Esophagus squamous epithelium (tissue), 5 donors: ENCODE results near the gene HMGN1. TPM values are rescaled to one million over a fixed set of nuclear protein-coding genes. Genes with fewer than 3 reads are reported as not detected.
A peak's percentile ranks its signal among the peaks of the same experiment; 100 is the strongest.

ENCODE experiments used
- DNase-seq: peaks from one replicate; lab custom pipeline; 2025; lab: John Stamatoyannopoulos, UW
- H3K27ac ChIP-seq, 4 donors: fragments of 200-600 bp; sonication (generic); one replicate each; pipeline ENCODE4 v1.5.1; 2016 to 2019; ENCODE audit warnings: mild to moderate bottlenecking in 1 of 4
- H3K27me3 ChIP-seq, 4 donors: fragments of 200-600 bp; sonication (generic); 1 replicate in 3 of 4; 2 replicates in 1 of 4; pipeline versions ENCODE4 v1.5.1 to v1.6.0; 2017 to 2021; ENCODE audit warnings: antibody characterized with exemption in 1 of 4
- H3K36me3 ChIP-seq, 3 donors: fragments of 200-600 bp; sonication (generic); one replicate each; pipeline ENCODE4 v1.5.1; 2016 to 2019
- H3K4me1 ChIP-seq, 3 donors: fragments of 200-600 bp; sonication (generic); one replicate each; pipeline ENCODE4 v1.5.1; 2017 to 2019
- H3K4me3 ChIP-seq, 4 donors: fragments of 200-600 bp; sonication (generic); 1 replicate in 3 of 4; 2 replicates in 1 of 4; pipeline ENCODE4 v1.5.1; 2016 to 2019; ENCODE audit warnings: mild to moderate bottlenecking in 2 of 4, moderate library complexity in 1 of 4
- H3K9me3 ChIP-seq, 3 donors: fragments of 200-600 bp; sonication (generic); one replicate each; pipeline ENCODE4 v1.5.1; 2016 to 2019
- CTCF ChIP-seq, 6 experiments: fragments of 450-650 bp in 4 of 6; fragments of 200-600 bp in 2 of 6; sonication (generic) in 2 of 6; IDR thresholded peaks; one replicate each; pipeline ENCODE4 v1.5.1; 2016 to 2019; ENCODE audit warnings: antibody characterized with exemption in 6 of 6, mild to moderate bottlenecking in 4 of 6, moderate library complexity in 4 of 6
- POLR2A ChIP-seq, 4 donors: fragments of 450-650 bp; IDR thresholded peaks; one replicate each; pipeline ENCODE4 v1.6.1; 2017; ENCODE audit warnings: antibody characterized with exemption in 4 of 4, mild to moderate bottlenecking in 4 of 4, moderate library complexity in 3 of 4
- WGBS, 2 donors: methylation state at CpG; one replicate each; pipeline ENCODE4 v1.1.5; 2018; 5-methylcytosine and 5-hydroxymethylcytosine counted together
- intact Hi-C: fragments of 100-400 bp; cut with DNase I; formaldehyde crosslinking; loops from one replicate; pipeline ENCODE4 v1.15.0; 2022
- total RNA-seq, 4 donors: library from RNA; depleted of rRNA; stranded (reverse); fragments of >200 nt; gene quantifications; one replicate each; pipeline ENCODE4 v1.1.0, GENCODE V29; 2016
- donor health status: DM: yes; HTN: yes; CAD: no.

The HMGN1 gene
- total RNA-seq, 4 donors from 2014 or later, result 114 to 193 (median 144) TPM

GRCh38 chr21:39313571-39314142 is 35.2 kb downstream of the HMGN1 start, which contains the start of gene BRWD1:
Gene BRWD1 (minus strand): TSS chr21:39313632. CDS start chr21:39313491, 141 bp downstream.
- DNase-seq, result peak; percentile 20
- Histone ChIP-seq H3K9me3 (no peaks in the 10 kb centered on the region), H3K4me1 (peaks cover 0 to 44% (median 12%) of the 10 kb centered on the region in 3 donors), H3K4me3 (peak within 1 kb of the TSS; percentile 72 to 96 (median 85)), H3K27ac (peak within 1 kb of the TSS; percentile 98 to 99 (median 98)), H3K36me3 (peaks cover 0 to 30% (median 0%) of the 10 kb centered on the region in 3 donors), H3K27me3 (no peaks in the 10 kb centered on the region)
- intact Hi-C loops, result loop anchor here (10.0 kb wide), 1 partner anchor 71 kb away; a partner anchor contains a TSS
- WGBS, 2 donors, result 1% methylated on average over 18 of the region's 78 CpGs; no CpG with 5 or more reads in 1 of the 2 donors
- TF ChIP-seq POLR2A (IDR thresholded peaks at IDR 0.05), result peak in 3 of 4 donors; percentile 6 to 76 (median 71)
- TF ChIP-seq CTCF (IDR thresholded peaks at IDR 0.05), result peak in 4 of 6 experiments; percentile 16 to 42 (median 22)

DNA sequence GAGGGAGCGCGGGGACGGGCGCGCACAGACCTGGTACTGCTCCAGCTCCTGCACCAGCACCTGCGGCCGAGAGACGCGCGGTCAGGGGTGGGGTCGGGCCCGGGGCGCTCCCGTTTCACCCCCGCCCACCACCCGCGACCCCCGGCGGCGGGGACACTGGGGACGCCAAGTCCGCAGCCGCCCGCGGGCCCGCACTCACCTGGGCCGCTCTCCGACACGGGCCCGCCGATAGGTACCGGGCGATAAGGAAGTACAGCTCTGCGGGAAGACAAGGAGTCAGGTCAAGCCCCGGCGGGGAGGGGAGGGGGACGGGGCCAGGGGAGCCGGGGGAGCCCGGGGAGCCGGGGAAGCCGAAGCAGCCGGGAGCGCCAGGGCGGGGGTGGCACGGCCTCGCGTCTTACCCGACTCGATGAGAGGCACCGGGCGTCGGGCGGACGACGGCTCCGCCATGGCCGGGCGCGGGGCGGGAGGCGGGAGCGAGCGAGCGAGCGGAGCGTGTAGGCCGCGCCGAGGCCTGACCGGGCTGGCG is 35.8 kb downstream of the HMGN1 start:
- Histone ChIP-seq H3K9me3 (no peaks in the 10 kb centered on the region), H3K27ac (peak overlapping the region; percentile 98 to 99 (median 98)), H3K27me3 (no peaks in the 10 kb centered on the region), H3K4me3 (peak overlapping the region; percentile 72 to 96 (median 85)), H3K36me3 (peaks cover 0 to 32% (median 0%) of the 10 kb centered on the region in 3 donors), H3K4me1 (peaks cover 0 to 47% (median 12%) of the 10 kb centered on the region in 3 donors)
- intact Hi-C loops, result loop anchor here (10.0 kb wide), 1 partner anchor 72 kb away; a partner anchor contains a TSS
- 0% methylated on average over 2 of the region's 71 CpGs; no CpG with 5 or more reads in 1 of the 2 donors for WGBS, 2 donors
- DNase-seq, result no peak
- no peak for TF ChIP-seq CTCF (IDR thresholded peaks at IDR 0.05)
- TF ChIP-seq POLR2A (IDR thresholded peaks at IDR 0.05), result no peak

DNA sequence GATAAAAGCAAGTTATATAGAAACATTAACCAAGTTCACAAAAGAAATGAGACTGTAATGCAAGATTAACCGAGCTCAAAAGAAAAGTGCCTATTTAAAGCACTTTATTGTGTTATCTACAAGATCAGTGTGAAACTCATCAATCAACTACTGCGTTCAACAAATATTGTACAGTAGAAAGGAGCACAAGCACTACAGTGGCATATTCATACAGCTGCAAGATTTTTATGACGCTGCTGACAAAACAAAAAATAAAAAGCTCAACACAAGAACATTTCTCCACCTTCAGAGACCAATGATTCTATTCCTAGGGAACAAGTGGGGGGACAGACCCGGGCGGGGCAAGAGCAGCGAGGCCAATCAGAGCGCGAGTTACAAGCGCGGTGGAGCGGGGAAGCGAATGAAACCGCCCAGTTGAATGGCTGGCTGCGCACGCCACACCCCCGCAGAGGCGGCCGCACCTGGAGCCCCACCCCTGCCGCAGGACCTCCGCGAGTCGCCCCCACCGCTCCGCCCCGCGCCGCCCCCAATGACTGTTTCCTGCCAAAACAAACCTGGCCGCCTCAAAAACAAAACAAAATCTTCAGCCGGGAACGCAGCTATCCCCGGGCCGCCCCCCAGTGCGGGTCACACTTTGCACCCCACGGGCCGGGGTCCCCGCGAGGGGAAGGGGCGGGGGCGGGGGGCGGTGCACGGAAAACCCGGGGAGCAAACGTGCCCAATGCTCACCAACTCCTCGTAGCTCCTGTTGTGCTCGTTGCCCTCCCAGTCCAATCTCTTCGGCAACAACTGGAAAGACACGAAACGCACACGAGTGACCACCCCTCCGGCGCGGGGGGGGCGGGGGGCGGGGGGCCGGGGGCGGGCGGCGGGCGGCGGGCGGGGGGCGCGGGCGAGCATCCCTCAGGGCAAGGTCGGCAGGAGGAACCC is 36.5 kb downstream of the HMGN1 start:
- Histone ChIP-seq H3K27me3 (no peaks in the 10 kb centered on the region), H3K9me3 (no peaks in the 10 kb centered on the region), H3K36me3 (peaks cover 0 to 32% (median 0%) of the 10 kb centered on the region in 3 donors), H3K4me1 (peaks cover 0 to 54% (median 12%) of the 10 kb centered on the region in 3 donors), H3K27ac (peak overlapping the region; percentile 98 to 99 (median 98)), H3K4me3 (peak overlapping the region; percentile 72 to 96 (median 85))
- 0 to 3% methylated on average over 12 of the region's 65 CpGs for WGBS, 2 donors
- TF ChIP-seq POLR2A (IDR thresholded peaks at IDR 0.05), result peak in 1 of 4 donors; percentile 7
- no peak for TF ChIP-seq CTCF (IDR thresholded peaks at IDR 0.05)
- DNase-seq, result peak; percentile 69
- intact Hi-C loops, result loop anchor here (10.0 kb wide), 1 partner anchor 72 kb away; a partner anchor contains a TSS

- H3K4me1 ChIP-seq, result peaks cover 0 to 59% (median 12%) of the 10 kb centered on the region in 3 donors
- no peaks in the 10 kb centered on the region for H3K27me3 ChIP-seq
- WGBS, 2 donors, result 88 to 90% methylated on average over 7 of the region's 7 CpGs
- peaks cover 0 to 32% (median 0%) of the 10 kb centered on the region in 3 donors for H3K36me3 ChIP-seq
- intact Hi-C loops, result loop anchor here (10.0 kb wide), 1 partner anchor 74 kb away; a partner anchor contains a TSS
- peak overlapping the region in 1 of 4 donors; percentile 99 for H3K27ac ChIP-seq
- no peak for DNase-seq
- H3K4me3 ChIP-seq, result no peak overlapping the region
- TF ChIP-seq POLR2A (IDR thresholded peaks at IDR 0.05) (no peak), CTCF (IDR thresholded peaks at IDR 0.05) (no peak)
- H3K9me3 ChIP-seq, result no peaks in the 10 kb centered on the region
These were observed 37.7 kb downstream of the HMGN1 start for GRCh38 chr21:39311164-39311563.
